Measurements from ENCODE around the gene GABBR2.

The GABBR2 gene

GRCh38 chr9:98709968-98710965 is 1.5 kb upstream of the GABBR2 start:
- in situ Hi-C loops (cut with HindIII; ENCODE audit: low pct_unique_long_range_greater_than_20kb, low sequenced_read_pairs), result no loop called here
- no peak for TF ChIP-seq JUND (IDR thresholded peaks at IDR 0.05; ENCODE audit: low read depth)
- peak; percentile 71 to 80 for DNase-seq (ENCODE audit: low read depth in 1 of 2, low spot score in 1 of 2)

GRCh38 chr9:98708103-98708932 is 417 bp downstream of the GABBR2 start:
- DNase-seq (ENCODE audit: low read depth in 1 of 2, low spot score in 1 of 2), result no peak
- no peak for TF ChIP-seq JUND (IDR thresholded peaks at IDR 0.05; ENCODE audit: low read depth)
- in situ Hi-C loops (cut with HindIII; ENCODE audit: low pct_unique_long_range_greater_than_20kb, low sequenced_read_pairs), result no loop called here

GRCh38 chr9:98707166-98708102 is 1.3 kb downstream of the GABBR2 start:
- DNase-seq (ENCODE audit: low read depth in 1 of 2, low spot score in 1 of 2), result peak; percentile 52 to 62
- in situ Hi-C loops (cut with HindIII; ENCODE audit: low pct_unique_long_range_greater_than_20kb, low sequenced_read_pairs), result no loop called here
- no peak for TF ChIP-seq JUND (IDR thresholded peaks at IDR 0.05; ENCODE audit: low read depth)

- in situ Hi-C loops (cut with HindIII; ENCODE audit: low pct_unique_long_range_greater_than_20kb, low sequenced_read_pairs), result no loop called here
- TF ChIP-seq JUND (IDR thresholded peaks at IDR 0.05; ENCODE audit: low read depth), result no peak
- DNase-seq (ENCODE audit: low read depth in 1 of 2, low spot score in 1 of 2), result peak in 1 of 2 experiments; percentile 21
These were observed 2.0 kb downstream of the GABBR2 start for GRCh38 chr9:98706651-98707165.

GRCh38 chr9:98702835-98703380 is 5.8 kb downstream of the GABBR2 start:
- no peak for TF ChIP-seq JUND (IDR thresholded peaks at IDR 0.05; ENCODE audit: low read depth)
- DNase-seq (ENCODE audit: low read depth in 1 of 2, low spot score in 1 of 2), result no peak

GRCh38 chr9:98702340-98702739 is 6.4 kb downstream of the GABBR2 start:
- no peak for TF ChIP-seq JUND (IDR thresholded peaks at IDR 0.05; ENCODE audit: low read depth)
- no peak for DNase-seq (ENCODE audit: low read depth in 1 of 2, low spot score in 1 of 2)
- in situ Hi-C loops (cut with HindIII; ENCODE audit: low pct_unique_long_range_greater_than_20kb, low sequenced_read_pairs), result no loop called here

More at GRCh38 chr9:98702835-98703380, 5.8 kb downstream of the GABBR2 start:
- in situ Hi-C loops (cut with HindIII; ENCODE audit: low pct_unique_long_range_greater_than_20kb, low sequenced_read_pairs), result no loop called here

GRCh38 chr9:98701576-98701975 is 7.2 kb downstream of the GABBR2 start:
- no peak for TF ChIP-seq JUND (IDR thresholded peaks at IDR 0.05; ENCODE audit: low read depth)
- in situ Hi-C loops (cut with HindIII; ENCODE audit: low pct_unique_long_range_greater_than_20kb, low sequenced_read_pairs), result no loop called here
- DNase-seq (ENCODE audit: low read depth in 1 of 2, low spot score in 1 of 2), result no peak

GRCh38 chr9:98700801-98701200 is 7.9 kb downstream of the GABBR2 start:
- in situ Hi-C loops (cut with HindIII; ENCODE audit: low pct_unique_long_range_greater_than_20kb, low sequenced_read_pairs), result no loop called here
- DNase-seq (ENCODE audit: low read depth in 1 of 2, low spot score in 1 of 2), result no peak
- no peak for TF ChIP-seq JUND (IDR thresholded peaks at IDR 0.05; ENCODE audit: low read depth)

GRCh38 chr9:98698856-98699255 is 9.9 kb downstream of the GABBR2 start:
- in situ Hi-C loops (cut with HindIII; ENCODE audit: low pct_unique_long_range_greater_than_20kb, low sequenced_read_pairs), result no loop called here
- no peak for TF ChIP-seq JUND (IDR thresholded peaks at IDR 0.05; ENCODE audit: low read depth)

GRCh38 chr9:98694943-98695342 is 13.8 kb downstream of the GABBR2 start:
- in situ Hi-C loops (cut with HindIII; ENCODE audit: low pct_unique_long_range_greater_than_20kb, low sequenced_read_pairs), result no loop called here
- no peak for DNase-seq (ENCODE audit: low read depth in 1 of 2, low spot score in 1 of 2)
- TF ChIP-seq JUND (IDR thresholded peaks at IDR 0.05; ENCODE audit: low read depth), result no peak

More at GRCh38 chr9:98698856-98699255, 9.9 kb downstream of the GABBR2 start:
- DNase-seq (ENCODE audit: low read depth in 1 of 2, low spot score in 1 of 2), result no peak

GRCh38 chr9:98692392-98692791 is 16.3 kb downstream of the GABBR2 start:
- in situ Hi-C loops (cut with HindIII; ENCODE audit: low pct_unique_long_range_greater_than_20kb, low sequenced_read_pairs), result no loop called here
- no peak for TF ChIP-seq JUND (IDR thresholded peaks at IDR 0.05; ENCODE audit: low read depth)
- DNase-seq (ENCODE audit: low read depth in 1 of 2, low spot score in 1 of 2), result no peak

Data from T47D (cell line).